Keratinocyte (primary cell): ENCODE results near the gene CCSER1. TPM values are rescaled to one million over a fixed set of nuclear protein-coding genes. Genes with fewer than 3 reads are reported as not detected.

Experiments used
- DNase-seq: peaks from one replicate; pipeline ENCODE4 v3.0.0-alpha.2; 2011; ENCODE audit warnings: low read depth, missing footprints, low spot score
- FAIRE-seq: peaks from 2 replicates; lab custom pipeline; 2011; peaks lifted over from hg19 to GRCh38; lab: Jason Lieb, UNC
- H2AFZ ChIP-seq: 2 replicates; pipeline ENCODE4 v1.6.0; 2012; ENCODE audit warnings: low read length, control low read depth, inconsistent platforms; ENCODE audit not compliant: control insufficient read depth
- H3K27ac ChIP-seq: 2 replicates; pipeline ENCODE4 v1.5.1; 2011; ENCODE audit warnings: low read length; ENCODE audit not compliant: control insufficient read depth, insufficient read depth
- H3K27me3 ChIP-seq: 3 replicates; pipeline ENCODE4 v1.6.0; 2011; ENCODE audit warnings: low read length; ENCODE audit not compliant: control insufficient read depth, insufficient read depth; ENCODE audit errors: extremely low read depth
- H3K36me3 ChIP-seq, 2 experiments: 2 replicates in 1 of 2; 3 replicates in 1 of 2; pipeline ENCODE4 v1.5.1; 2011; ENCODE audit warnings: low read length in 2 of 2, mild to moderate bottlenecking in 1 of 2; ENCODE audit not compliant: control insufficient read depth in 2 of 2, insufficient read depth in 2 of 2; ENCODE audit errors: extremely low read depth in 1 of 2
- H3K4me1 ChIP-seq: 3 replicates; pipeline ENCODE4 v1.5.1; 2011; ENCODE audit warnings: low read length; ENCODE audit not compliant: control insufficient read depth, insufficient read depth; ENCODE audit errors: extremely low read depth
- H3K4me2 ChIP-seq: 3 replicates; pipeline ENCODE4 v1.6.0; 2011; ENCODE audit warnings: low read depth, low read length; ENCODE audit not compliant: control insufficient read depth, insufficient read depth; ENCODE audit errors: extremely low read depth
- H3K4me3 ChIP-seq, 3 experiments: fragments of 200-600 bp in 1 of 3; sonication (generic) in 1 of 3; 2 replicates in 2 of 3; 3 replicates in 1 of 3; pipeline ENCODE4 v1.5.1; 2011 to 2016; ENCODE audit warnings: low read length in 3 of 3, mild to moderate bottlenecking in 3 of 3, control low read depth in 2 of 3, inconsistent platforms in 1 of 3, low read depth in 1 of 3, mixed read lengths in 1 of 3, mixed run types in 1 of 3, moderate library complexity in 1 of 3; ENCODE audit not compliant: control insufficient read depth in 2 of 3, insufficient read depth in 2 of 3; ENCODE audit errors: extremely low read depth in 1 of 3
- H3K79me2 ChIP-seq: 2 replicates; pipeline ENCODE4 v1.6.0; 2012; ENCODE audit warnings: low read length; ENCODE audit not compliant: control insufficient read depth, insufficient read depth
- H3K9ac ChIP-seq: 3 replicates; pipeline ENCODE4 v1.6.0; 2011; ENCODE audit warnings: low read length; ENCODE audit not compliant: control insufficient read depth, insufficient read depth; ENCODE audit errors: extremely low read depth
- H3K9me1 ChIP-seq: 3 replicates; pipeline ENCODE4 v1.6.0; 2011; ENCODE audit warnings: low read length; ENCODE audit not compliant: control insufficient read depth, insufficient read depth; ENCODE audit errors: extremely low read depth
- H3K9me3 ChIP-seq: 2 replicates; pipeline ENCODE4 v1.5.1; 2012; ENCODE audit warnings: low read depth, low read length; ENCODE audit not compliant: control insufficient read depth
- H4K20me1 ChIP-seq: 3 replicates; pipeline ENCODE4 v1.6.0; 2011; ENCODE audit warnings: low read length; ENCODE audit not compliant: control insufficient read depth, insufficient read depth; ENCODE audit errors: extremely low read depth
- CTCF ChIP-seq, 3 experiments: IDR thresholded peaks in 1 of 3; conservative IDR thresholded peaks in 1 of 3; optimal IDR thresholded peaks in 1 of 3; 2 replicates in 2 of 3; 3 replicates in 1 of 3; pipeline versions ENCODE3 to v1.5.1; 2011; ENCODE audit warnings: low read length in 3 of 3, mild to moderate bottlenecking in 3 of 3, moderate library complexity in 2 of 3, control low read depth in 1 of 3, inconsistent platforms in 1 of 3; ENCODE audit not compliant: insufficient read depth in 2 of 3; ENCODE audit errors: extremely low read depth in 1 of 3
- EZH2 ChIP-seq: IDR thresholded peaks from one replicate; pipeline ENCODE4 v1.6.1; 2012; ENCODE audit warnings: inconsistent platforms, mild to moderate bottlenecking, low read length, moderate library complexity
- dilution Hi-C: fragments of 300-500 bp; cut with MboI; formaldehyde crosslinking; loops from one replicate; pipeline ENCODE4 v1.7.0; 2020; ENCODE audit warnings: low sequenced_read_pairs; ENCODE audit not compliant: extremely low pct_ligation_motif_present
- polyA plus RNA-seq, 5 experiments: library from polyadenylated mRNA; depleted of rRNA in 3 of 5; stranded (reverse) in 3 of 5; stranded (forward) in 1 of 5; unstranded in 1 of 5; fragments of >200 nt; gene quantifications; 1 replicate in 1 of 5; 2 replicates in 3 of 5; 3 replicates in 1 of 5; pipeline versions ENCODE4 v1.2.1 to v1.2.3, GENCODE V29; 2011 to 2012; ENCODE audit warnings: missing spikeins in 2 of 5, low read depth in 1 of 5, low replicate concordance in 1 of 5

CCSER1 gene
- polyA plus RNA-seq, 1 donor (not counting 4 experiments of a cell fraction or from before 2014, with no cell fraction given) = 1.2 TPM

DNA sequence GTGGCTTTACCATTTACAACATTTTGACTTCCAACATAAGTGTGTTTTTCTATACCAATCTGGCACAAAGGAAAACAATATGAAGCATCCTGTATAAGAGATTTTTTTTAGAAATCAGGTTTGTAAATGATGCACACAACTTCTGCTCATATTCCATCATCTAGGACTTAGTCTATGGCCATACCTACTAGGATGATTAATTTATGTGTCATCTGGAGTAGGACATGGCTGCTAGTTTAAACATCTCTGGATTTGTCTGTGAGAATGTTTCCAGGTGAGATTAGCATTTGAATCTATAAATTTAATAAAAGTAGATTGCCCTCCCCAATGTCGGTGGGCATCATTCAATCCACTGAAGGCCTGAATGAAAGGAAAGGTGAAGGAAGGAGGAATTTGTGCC lies 1493.8 kb downstream of the CCSER1 start:
- no peak for DNase-seq
- Histone ChIP-seq H3K9me3 (no peaks in the 10 kb centered on the region), H3K4me1 (no peaks in the 10 kb centered on the region), H3K79me2 (no peaks in the 10 kb centered on the region), H4K20me1 (no peaks in the 10 kb centered on the region), H3K27me3 (no peaks in the 10 kb centered on the region), H3K36me3 (no peaks in the 10 kb centered on the region), H2AFZ (peak overlapping the region; percentile 16), H3K9me1 (no peaks in the 10 kb centered on the region), H3K4me2 (no peak overlapping the region), H3K27ac (no peak overlapping the region), H3K9ac (no peak overlapping the region), H3K4me3 (no peak overlapping the region)
- dilution Hi-C loops = no loop called here
- no peak for TF ChIP-seq EZH2
- TF ChIP-seq CTCF (optimal IDR thresholded peaks at IDR 0.05 in 1 of 3, IDR thresholded peaks at IDR 0.05 in 1 of 3, conservative IDR thresholded peaks at IDR 0.05 in 1 of 3; ENCODE audit: extremely low read depth in 1 of 3, insufficient read depth in 2 of 3, low read length in 3 of 3) = no peak
- FAIRE-seq = no peak

GRCh38 chr4:91621446-91621845 lies 1494.3 kb downstream of the CCSER1 start:
- Histone ChIP-seq H3K9me1 (no peaks in the 10 kb centered on the region), H3K36me3 (no peaks in the 10 kb centered on the region), H3K4me3 (no peak overlapping the region), H3K9me3 (no peaks in the 10 kb centered on the region), H3K4me1 (no peaks in the 10 kb centered on the region), H3K4me2 (no peak overlapping the region), H4K20me1 (no peaks in the 10 kb centered on the region), H2AFZ (peak overlapping the region; percentile 16), H3K27ac (no peak overlapping the region), H3K9ac (no peak overlapping the region), H3K79me2 (no peaks in the 10 kb centered on the region), H3K27me3 (no peaks in the 10 kb centered on the region)
- no peak for DNase-seq
- dilution Hi-C loops = no loop called here
- no peak for FAIRE-seq
- TF ChIP-seq CTCF (optimal IDR thresholded peaks at IDR 0.05 in 1 of 3, IDR thresholded peaks at IDR 0.05 in 1 of 3, conservative IDR thresholded peaks at IDR 0.05 in 1 of 3; ENCODE audit: extremely low read depth in 1 of 3, insufficient read depth in 2 of 3, low read length in 3 of 3) (no peak), EZH2 (no peak)
